GM19351 (cell line): ENCODE results near the gene PRMT1.
"Not testable (repeated sequence)": the region's sequence is repeated elsewhere in the genome, so short reads cannot be mapped to it uniquely, and the experiment has no call there.

Experiments used
- ATAC-seq: cut with Tn5 transposase; IDR thresholded peaks from one replicate; pipeline ENCODE4 v1.9.1; 2021; ENCODE audit warnings: mild to moderate bottlenecking, moderate library complexity; ENCODE audit not compliant: unreplicated experiment

The PRMT1 gene

GRCh38 chr19:49718511-49718910 is 41.4 kb downstream of the PRMT1 start:
- ATAC-seq: no peak

GRCh38 chr19:49718991-49719390 is 41.9 kb downstream of the PRMT1 start:
- ATAC-seq: no peak

- ATAC-seq: not testable (repeated sequence)
Observed at GRCh38 chr19:49719420-49719819, 42.3 kb downstream of the PRMT1 start.

- no peak for ATAC-seq
Observed at GRCh38 chr19:49727217-49728030, 50.4 kb downstream of the PRMT1 start.

- no peak for ATAC-seq
Observed at GRCh38 chr19:49730166-49730565, 53.1 kb downstream of the PRMT1 start.
